MCF 10A (cell line): ENCODE measurements around the gene BCAP31. TPM values are rescaled to one million over a fixed set of nuclear protein-coding genes. Genes with fewer than 3 reads are reported as not detected.

Source experiments
- BruUV-seq: library from RNA; stranded (reverse); fragments of 400-500 nt; replicated peaks from 2 replicates; lab custom pipeline; 2021; lab: Mats Ljungman, UMichigan
- CTCF ChIA-PET: fragments of 300-600 bp; sonication (Branson Sonifier 250); formaldehyde crosslinking; extraction: SDS; loops from one replicate; lab custom pipeline; 2021; ENCODE audit warnings: antibody characterized with exemption, inconsistent platforms; lab: Yijun Ruan, JAX
- POLR2A ChIA-PET: fragments of 300-600, 350-650 bp; sonication (Branson Sonifier 250); formaldehyde crosslinking; extraction: SDS; loops from one replicate; lab custom pipeline; 2020; ENCODE audit warnings: antibody characterized with exemption, inconsistent platforms; lab: Yijun Ruan, JAX
- DNase-seq: peaks from one replicate; pipeline ENCODE4 v3.0.0-alpha.2; 2018; ENCODE audit not compliant: unreplicated experiment
- H3K27ac Mint-ChIP-seq: one replicate; pipeline ENCODE4 v1.8.0; 2022; ENCODE audit warnings: mild to moderate bottlenecking, low read depth, mixed read lengths; ENCODE audit not compliant: unreplicated experiment
- H3K27me3 Mint-ChIP-seq: one replicate; pipeline ENCODE4 v1.8.0; 2022; ENCODE audit warnings: mixed read lengths; ENCODE audit not compliant: insufficient read depth, unreplicated experiment
- H3K36me3 Mint-ChIP-seq: one replicate; pipeline ENCODE4 v1.8.0; 2022; ENCODE audit warnings: mild to moderate bottlenecking, moderate library complexity, mixed read lengths; ENCODE audit not compliant: insufficient read depth, unreplicated experiment
- H3K4me1 Mint-ChIP-seq: one replicate; pipeline ENCODE4 v1.8.0; 2022; ENCODE audit warnings: mixed read lengths; ENCODE audit not compliant: insufficient read depth, unreplicated experiment
- H3K4me3 Mint-ChIP-seq: one replicate; pipeline ENCODE4 v1.8.0; 2022; ENCODE audit warnings: mild to moderate bottlenecking, moderate library complexity, mixed read lengths; ENCODE audit not compliant: unreplicated experiment
- H3K9me3 Mint-ChIP-seq: one replicate; pipeline ENCODE4 v1.8.0; 2022; ENCODE audit warnings: mixed read lengths; ENCODE audit not compliant: unreplicated experiment
- intact Hi-C: fragments of 100-400 bp; cut with micrococcal nuclease; formaldehyde crosslinking; loops from 2 replicates; pipeline ENCODE4 v1.14.1; 2022
- total RNA-seq: library from RNA; stranded (reverse); gene quantifications from 2 replicates; pipeline ENCODE4 v1.2.3, GENCODE V29; 2022
- TF ChIP-seq, protein P1 (sequence below): fragments of 200-600 bp; IDR thresholded peaks from one replicate; pipeline ENCODE4 v1.8.0; 2022; ENCODE audit warnings: antibody characterized with exemption, mild to moderate bottlenecking; ENCODE audit not compliant: unreplicated experiment

The BCAP31 gene
- total RNA-seq, 1 experiment from 2014 or later = 203 TPM

DNA sequence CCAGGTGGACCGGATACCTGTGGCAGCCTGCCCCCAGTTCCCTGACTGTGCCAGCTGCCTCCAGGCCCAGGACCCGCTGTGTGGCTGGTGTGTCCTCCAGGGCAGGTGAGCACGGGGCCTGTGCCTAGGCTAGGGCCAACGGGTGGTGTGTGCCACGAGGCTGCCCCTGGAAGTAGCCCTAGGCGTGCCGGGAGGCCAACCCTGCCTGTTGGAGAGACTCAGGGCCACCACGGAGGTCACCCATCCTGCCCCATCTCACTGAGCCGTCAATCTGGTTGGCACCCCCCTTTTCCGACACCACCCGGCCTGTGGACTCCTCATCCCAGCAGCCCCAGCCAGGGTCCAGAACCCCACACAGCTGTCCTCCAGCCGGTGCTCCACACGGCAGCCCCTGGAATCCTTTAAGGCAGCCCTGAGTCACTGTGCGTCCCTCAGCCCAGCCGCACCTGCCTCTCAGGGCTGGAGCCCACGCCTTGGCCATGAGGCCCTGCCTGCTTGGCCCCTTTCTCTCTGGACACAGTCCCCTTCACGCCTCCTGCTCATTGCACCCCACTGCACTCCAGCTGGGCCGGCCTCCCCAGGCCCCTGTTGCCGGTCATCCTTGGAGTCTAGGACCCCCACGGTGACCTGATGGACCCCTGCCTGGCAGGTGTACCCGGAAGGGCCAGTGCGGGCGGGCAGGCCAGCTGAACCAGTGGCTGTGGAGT is 45.1 kb upstream of the BCAP31 start:
- DNase-seq = no peak
- Mint-ChIP-seq H3K4me3 (no peak overlapping the region), H3K27me3 (no peaks in the 10 kb centered on the region), H3K27ac (no peak overlapping the region), H3K4me1 (peaks cover under 1% of the 10 kb centered on the region), H3K36me3 (no peaks in the 10 kb centered on the region), H3K9me3 (no peaks in the 10 kb centered on the region)
- intact Hi-C loops = no loop called here
- CTCF ChIA-PET = interaction anchor here (1.0 kb wide), 1 partner anchor 201 kb away, joined by 3 read pairs; no protein-coding TSS in a partner anchor
- POLR2A ChIA-PET = no interaction called here
- TF ChIP-seq, protein P1, sequence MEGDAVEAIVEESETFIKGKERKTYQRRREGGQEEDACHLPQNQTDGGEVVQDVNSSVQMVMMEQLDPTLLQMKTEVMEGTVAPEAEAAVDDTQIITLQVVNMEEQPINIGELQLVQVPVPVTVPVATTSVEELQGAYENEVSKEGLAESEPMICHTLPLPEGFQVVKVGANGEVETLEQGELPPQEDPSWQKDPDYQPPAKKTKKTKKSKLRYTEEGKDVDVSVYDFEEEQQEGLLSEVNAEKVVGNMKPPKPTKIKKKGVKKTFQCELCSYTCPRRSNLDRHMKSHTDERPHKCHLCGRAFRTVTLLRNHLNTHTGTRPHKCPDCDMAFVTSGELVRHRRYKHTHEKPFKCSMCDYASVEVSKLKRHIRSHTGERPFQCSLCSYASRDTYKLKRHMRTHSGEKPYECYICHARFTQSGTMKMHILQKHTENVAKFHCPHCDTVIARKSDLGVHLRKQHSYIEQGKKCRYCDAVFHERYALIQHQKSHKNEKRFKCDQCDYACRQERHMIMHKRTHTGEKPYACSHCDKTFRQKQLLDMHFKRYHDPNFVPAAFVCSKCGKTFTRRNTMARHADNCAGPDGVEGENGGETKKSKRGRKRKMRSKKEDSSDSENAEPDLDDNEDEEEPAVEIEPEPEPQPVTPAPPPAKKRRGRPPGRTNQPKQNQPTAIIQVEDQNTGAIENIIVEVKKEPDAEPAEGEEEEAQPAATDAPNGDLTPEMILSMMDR = no peak
- no TSS peak for BruUV-seq

DNA sequence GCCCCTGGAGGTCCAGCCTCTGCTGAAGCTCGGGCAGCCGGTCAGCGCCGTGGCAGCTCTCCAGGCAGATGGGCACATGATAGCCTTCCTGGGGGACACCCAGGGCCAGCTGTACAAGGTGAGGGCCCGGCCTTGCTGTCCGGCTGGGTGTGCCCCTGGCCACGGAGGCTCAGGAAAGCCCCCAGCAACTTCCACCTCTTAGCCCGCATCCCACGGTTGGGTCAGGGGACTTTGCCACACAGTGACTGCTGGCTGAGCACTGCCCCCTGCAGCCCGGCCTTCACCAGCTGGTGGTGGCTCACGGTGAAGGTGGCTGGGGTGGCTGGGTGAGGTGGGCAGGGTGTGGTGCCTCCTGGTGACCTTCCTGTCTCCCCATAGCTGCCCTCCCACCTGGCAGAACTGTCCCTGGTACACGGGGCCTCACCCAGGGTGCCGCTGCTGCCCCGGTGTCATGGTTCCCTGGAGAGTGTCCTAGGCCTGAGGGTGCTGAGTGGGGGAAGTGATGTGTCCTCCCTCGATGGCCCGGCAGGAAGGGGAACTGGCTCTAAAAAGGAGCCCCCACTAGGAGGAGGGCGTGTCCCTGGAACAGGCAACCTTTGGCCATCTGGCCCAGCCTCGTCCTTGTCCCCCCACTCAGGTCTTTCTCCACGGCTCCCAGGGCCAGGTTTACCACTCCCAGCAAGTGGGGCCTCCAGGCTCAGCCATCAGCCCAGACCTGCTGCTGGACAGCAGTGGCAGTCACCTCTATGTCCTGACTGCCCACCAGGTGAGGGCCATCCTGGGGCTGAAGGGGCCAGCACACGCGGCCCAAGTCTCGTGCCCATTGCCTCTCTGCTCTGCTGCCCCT is 44.3 kb upstream of the BCAP31 start:
- BruUV-seq = no TSS peak
- Mint-ChIP-seq H3K4me3 (no peak overlapping the region), H3K36me3 (no peaks in the 10 kb centered on the region), H3K4me1 (peaks cover 6% of the 10 kb centered on the region), H3K9me3 (no peaks in the 10 kb centered on the region), H3K27ac (no peak overlapping the region), H3K27me3 (no peaks in the 10 kb centered on the region)
- ChIA-PET CTCF (interaction anchor here (6.6 kb wide), 1 partner anchor 181 kb away, joined by 51 read pairs; no protein-coding TSS in a partner anchor), POLR2A (no interaction called here)
- TF ChIP-seq, protein P1 = no peak
- no peak for DNase-seq
- intact Hi-C loops = no loop called here

DNA sequence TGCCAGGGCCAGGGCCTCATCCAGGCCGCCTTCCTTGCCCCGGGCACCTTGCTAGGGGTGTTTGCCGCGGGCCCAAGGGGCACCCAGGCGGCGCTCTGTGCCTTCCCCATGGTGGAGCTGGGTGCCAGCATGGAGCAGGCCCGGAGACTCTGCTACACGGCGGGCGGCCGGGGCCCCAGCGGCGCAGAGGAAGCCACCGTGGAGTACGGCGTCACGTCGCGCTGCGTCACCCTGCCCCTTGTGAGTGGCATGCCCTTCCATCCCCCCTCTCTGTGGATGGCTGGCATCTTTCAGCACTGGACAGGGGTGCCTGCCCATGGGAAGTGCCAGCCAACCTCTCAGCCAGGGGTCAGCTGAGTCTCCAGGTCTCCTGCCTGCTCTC is 43.5 kb upstream of the BCAP31 start:
- Mint-ChIP-seq H3K27ac (no peak overlapping the region), H3K27me3 (no peaks in the 10 kb centered on the region), H3K9me3 (no peaks in the 10 kb centered on the region), H3K36me3 (no peaks in the 10 kb centered on the region), H3K4me3 (no peak overlapping the region), H3K4me1 (peaks cover 6% of the 10 kb centered on the region)
- TF ChIP-seq, protein P1 = no peak
- intact Hi-C loops = no loop called here
- POLR2A ChIA-PET = no interaction called here
- no peak for DNase-seq
- CTCF ChIA-PET = interaction anchor here (6.6 kb wide), 1 partner anchor 181 kb away, joined by 51 read pairs; no protein-coding TSS in a partner anchor
- BruUV-seq = no TSS peak
